ENCODE measurements around the gene SLC6A19.
"Not testable (repeated sequence)": the region's sequence is repeated elsewhere in the genome, so short reads cannot be mapped to it uniquely, and the experiment has no call there.

Gene SLC6A19

DNA sequence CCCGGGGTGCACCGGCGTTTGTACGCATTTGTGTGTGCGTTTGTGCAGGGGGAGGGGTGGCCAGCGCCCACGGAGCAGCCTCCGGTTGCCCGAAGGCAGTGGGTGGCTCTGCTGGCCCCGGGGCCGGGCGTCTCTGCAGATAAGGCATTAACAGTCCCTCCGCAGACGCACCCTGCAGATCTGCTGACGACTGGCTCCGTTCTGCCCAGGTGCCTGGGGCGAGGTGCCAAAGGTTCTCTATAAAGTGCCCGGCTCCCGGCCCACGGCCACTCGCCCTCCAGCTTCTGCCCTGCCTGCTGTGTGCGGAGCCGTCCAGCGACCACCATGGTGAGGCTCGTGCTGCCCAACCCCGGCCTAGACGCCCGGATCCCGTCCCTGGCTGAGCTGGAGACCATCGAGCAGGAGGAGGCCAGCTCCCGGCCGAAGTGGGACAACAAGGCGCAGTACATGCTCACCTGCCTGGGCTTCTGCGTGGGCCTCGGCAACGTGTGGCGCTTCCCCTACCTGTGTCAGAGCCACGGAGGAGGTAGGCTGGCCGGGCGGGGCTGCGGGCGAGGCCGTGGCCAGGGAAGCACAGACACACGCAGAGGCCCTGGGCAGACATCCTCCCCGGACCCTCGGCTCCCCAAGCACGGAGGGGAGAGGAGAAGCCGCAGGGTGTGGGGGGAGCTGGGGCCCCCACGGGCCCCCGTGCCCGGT is at the start of gene SLC6A19:
TSS of gene SLC6A19 (plus strand) at position 269 of the 699 bp plus-strand sequence. CDS start at position 325, 56 bp downstream.
- no peak for DNase-seq

DNA sequence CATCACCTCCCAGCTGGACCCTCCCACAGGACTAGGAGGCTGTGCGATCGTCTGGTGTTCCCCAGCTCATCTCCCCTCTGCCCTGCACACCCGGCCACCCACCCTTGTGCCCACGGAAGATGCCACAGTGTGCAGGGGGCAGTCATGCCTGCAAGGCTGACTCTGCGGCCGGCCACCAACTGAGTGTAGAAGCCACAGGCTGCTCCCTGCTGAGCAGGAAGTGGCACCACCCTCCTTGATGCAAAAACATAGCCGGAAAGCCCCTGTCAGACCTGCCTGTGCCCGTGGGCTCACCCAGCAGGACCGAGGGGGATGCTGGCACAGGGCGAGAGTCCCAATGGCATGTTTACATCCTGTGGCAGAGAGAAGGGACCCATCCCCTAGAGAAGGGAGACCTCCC is 49.2 kb upstream of the SLC6A19 start:
- DNase-seq: no peak

- DNase-seq: no peak
Observed at GRCh38 chr5:1152771-1153282, 48.6 kb upstream of the SLC6A19 start.

DNA sequence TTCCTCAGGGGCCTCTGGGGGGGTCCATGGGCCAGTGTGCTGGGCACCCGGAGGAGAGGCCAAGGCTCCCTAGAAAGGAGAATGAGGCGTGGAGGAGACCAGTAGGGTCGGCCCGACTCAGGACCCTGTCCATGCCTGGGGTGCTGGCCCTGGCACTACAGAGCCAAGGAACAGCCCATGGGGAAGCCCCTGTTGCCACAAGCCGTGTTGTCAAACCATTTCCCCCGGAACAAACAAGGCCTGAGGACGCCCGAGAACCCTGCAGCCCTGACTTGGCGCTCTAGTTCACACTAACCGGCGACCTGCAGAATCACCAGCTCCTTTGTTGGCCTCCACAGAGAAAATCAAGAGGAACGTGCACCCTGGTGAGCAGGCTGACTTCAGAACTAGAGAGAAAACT is 48.0 kb upstream of the SLC6A19 start:
- DNase-seq: no peak

DNA sequence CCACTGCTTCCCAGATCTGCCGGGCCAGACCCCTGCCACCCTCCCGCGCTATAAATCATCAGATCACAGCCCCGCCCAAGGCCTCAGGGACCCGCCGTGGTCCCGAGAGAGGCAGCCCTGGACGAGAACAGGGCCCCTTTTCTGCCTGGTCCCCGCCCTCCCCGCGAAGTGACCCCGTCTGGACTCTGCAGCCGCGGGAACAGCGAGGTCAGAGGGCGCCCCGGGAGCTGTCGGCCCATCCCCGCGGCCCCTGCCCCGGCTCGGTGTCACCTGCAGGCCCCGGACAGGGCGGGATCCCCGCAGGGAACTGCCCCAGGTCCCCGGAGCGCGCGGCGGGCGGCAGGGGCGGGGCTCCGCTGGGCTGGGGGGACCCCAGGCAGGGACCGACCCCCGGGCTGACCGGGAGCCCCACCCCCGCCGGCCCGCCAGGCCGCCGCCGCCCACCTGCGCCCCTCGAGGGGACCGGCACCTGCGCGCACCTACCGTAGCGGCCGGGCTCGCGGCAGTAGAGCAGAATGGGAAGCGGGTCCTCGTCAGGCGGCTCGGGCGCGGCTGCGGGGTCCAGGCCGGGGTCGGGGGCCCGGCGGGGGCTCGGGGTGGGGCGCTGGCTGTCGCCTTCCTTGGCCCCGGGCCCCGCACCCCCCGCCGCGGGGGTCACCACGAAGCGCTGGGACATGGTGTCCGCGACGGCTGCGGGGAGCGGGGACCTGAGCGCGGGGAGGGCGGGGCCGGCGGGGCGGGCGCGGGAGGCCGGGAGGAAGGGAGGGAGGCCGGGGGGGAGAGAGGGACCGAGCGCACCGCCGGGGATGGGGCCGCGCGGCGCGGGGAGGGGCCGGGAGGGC is 46.0 kb upstream of the SLC6A19 start:
- no peak for DNase-seq

DNA sequence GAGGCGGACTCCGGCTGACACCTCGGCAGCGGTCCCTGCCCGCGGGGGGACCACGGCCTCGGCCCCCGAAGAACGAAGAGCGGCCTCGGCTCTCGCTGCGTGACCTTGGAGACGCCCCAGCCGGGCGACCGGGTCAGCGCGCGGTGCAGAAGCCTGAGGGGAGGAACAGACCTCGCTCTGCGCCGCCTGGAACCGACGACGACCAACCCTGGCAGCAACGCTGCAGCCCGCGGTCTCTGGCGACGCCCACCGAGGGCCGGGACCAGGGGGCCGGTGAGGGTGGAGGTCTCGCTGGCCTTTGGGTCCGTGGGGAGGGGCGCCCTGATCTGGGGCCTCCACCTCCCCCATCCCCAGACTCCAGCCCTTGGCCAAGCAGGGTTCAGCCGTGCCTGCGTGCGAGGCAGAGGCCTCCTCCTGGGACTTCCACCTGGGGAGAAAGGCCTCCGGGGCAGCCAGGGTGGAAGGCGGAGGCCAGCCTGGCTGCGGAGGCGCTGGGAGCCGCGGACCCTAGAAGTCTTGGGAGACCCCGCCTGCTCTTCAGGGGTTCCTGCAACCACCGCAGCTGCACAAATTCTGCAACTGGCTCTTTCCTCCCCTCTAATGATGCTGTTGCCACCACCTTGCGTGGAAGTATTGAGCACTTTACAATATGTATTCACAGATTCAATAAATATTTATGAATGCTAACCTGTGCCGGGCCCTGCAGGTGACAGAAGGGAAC is 45.2 kb upstream of the SLC6A19 start:
- no peak for DNase-seq

DNA sequence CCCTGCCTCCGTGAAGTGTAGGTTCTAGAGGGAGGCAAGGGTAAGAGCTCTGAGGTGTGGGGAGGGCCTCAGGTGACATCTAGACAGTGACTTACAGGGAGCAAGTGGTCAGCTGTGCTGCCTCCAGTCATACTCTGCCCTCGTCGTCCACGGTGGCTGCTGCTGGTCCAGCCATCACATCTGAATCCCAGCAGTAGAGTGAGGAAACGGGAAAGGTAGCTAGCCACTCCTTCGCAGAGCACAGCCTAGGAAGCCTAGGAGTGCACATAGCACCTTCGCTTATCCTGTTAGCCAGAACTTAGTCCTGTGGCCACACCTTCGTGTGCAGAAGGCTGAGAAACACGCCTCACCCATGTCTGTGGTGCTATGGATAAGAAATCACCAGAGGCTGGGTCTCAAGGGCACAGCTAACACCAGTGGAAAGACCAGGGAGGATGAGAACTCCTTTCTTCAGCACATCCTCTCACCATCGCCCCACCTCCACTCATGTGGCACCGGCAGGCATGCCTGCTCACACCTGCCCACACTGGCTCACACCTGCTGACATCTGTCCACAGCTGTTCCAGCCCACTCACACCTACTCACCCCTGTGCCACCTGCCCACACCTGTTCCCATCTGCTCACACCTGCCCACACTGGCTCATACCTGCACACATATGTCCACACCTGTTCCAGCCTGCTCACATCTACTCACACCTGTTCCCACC is 44.5 kb upstream of the SLC6A19 start:
- DNase-seq: no peak

DNA sequence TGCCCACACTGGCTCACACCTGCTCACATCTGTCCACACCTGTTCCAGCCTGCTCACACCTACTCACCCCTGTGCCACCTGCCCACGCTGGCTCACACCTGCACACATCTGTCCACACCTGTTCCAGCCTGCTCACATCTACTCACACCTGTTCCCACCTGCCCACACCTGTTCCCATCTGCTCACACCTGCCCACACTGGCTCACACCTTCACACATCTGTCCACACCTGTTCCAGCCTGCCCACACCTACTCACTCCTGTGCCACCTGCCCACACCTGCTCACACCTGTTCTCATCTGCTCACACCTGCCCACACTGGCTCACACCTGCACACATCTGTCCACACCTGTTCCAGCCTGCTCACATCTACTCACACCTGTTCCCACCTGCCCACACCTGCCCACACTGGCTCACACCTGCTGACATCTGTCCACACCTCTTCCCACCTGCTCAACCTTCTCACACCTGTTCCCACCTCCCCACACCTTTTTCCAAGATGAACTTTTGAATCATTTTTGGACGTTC is 43.9 kb upstream of the SLC6A19 start:
- DNase-seq: not testable (repeated sequence)

DNA sequence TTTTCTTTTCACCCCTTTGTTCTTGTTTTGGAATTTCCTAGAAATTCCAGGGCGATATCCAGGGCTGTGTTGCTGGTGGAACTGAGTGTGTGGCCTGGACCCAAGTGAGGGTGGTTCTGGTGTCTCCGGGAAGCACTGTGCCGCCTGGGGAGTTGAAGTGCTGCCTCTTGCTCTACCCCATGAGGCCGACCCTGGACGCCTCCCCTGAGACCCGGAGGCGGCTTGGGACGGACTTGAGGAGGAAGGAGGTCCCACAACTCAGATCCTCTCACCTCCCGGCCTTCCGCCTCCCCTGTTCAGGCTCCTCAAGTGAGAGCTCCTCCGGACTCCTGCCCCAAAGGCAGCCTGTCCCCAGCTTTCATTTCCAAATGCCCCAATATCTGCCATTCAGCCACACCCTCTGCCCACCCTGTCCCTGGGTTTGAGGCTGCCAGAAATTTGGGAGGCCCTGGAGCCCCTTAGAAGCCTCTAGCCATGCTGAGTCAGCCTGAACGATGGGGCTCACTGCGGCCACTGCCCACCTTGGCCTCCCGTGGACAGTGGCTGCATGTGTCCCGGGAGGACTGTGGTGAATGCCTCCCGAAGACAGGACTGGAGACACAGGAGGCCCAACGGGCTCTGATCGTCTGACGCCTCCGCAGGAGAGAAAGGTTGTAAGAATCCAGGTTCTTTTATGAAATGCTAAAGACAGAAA is 42.6 kb upstream of the SLC6A19 start:
- DNase-seq: no peak

DNA sequence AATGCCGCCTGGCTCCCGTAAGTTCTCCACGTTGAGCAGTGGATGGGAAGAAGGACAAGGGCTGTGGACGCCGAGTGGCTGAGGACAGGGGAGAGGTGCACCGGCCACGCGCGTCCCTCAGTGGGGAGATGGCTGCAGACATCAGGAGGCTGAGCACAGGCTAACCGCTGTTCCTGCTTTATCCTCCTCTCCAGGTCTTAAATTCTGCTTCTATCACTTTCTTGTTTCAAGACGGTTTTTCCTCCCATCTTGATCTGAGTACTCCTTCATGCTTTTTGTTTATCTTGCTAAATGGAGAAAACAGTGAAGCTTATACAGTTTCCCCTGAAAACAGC is 42.1 kb upstream of the SLC6A19 start:
- no peak for DNase-seq

DNA sequence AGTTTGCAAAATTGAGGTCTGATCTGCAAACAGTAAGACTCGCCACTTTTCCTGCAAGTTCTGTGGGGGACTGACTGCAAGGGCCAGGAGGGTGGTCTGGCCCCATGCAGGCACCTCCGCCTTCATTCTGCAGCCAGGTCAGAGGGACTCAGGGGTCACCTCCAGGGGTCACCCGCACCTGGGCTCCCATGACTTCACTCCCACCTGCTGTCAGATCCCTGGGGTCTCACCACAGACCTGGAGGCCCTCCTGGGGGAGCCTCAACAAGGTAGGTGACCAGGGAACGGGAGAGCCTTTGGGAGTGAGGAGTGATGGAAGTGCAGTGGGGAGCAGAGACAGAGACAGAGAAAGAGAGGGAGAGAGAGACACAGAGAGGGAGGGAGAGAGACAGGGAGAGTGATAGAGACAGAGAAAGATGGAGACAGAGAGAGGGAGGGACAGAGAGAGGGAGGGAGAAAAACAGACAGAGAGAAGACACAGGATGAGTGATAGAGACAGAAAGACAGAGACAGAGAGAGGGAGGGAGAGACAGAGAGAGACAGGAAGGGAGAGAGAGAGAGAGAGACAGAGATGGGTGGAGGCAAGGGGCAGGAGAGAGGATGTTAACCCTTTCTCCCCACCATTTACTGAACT is 41.5 kb upstream of the SLC6A19 start:
- DNase-seq: no peak

DNA sequence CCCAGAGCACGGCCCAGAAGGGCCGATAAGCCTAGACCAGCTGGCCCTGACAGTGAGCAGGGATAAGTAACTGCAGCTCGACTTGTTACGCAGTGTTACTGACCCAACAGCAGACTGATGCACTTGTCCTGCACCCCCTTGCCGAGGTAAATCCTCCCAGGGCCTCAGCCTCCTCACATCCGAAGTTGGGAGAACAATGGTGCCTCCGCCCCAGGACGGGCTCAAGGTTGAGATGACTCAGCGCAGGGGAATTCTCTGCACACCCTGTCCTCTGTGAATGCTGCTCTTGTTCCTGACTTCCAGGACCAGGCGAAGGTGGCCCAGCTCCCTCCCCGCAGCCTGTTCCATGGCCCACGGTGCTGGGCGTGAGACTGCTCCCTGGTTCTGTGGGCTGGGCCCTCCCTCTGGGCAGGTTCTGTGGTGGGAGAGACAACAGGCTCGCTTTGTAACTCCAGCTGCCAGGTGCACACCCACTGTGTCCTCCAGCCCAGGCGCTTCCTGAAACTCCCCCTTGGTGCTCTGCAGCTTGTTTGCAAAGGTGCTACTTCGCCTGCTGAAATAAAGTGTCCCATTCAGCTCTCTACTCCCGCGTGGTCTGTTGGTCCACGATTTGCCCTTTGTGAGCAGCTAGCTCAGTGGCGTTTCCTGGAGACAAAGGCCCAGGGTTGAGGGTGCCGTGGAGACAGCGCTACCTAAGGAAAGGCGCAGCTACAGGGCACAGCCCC is 40.1 kb upstream of the SLC6A19 start:
- DNase-seq: no peak

- no peak for DNase-seq
Observed at GRCh38 chr5:1161833-1162229, 39.6 kb upstream of the SLC6A19 start.

- DNase-seq: no peak
Observed at GRCh38 chr5:1162276-1162675, 39.1 kb upstream of the SLC6A19 start.

DNA sequence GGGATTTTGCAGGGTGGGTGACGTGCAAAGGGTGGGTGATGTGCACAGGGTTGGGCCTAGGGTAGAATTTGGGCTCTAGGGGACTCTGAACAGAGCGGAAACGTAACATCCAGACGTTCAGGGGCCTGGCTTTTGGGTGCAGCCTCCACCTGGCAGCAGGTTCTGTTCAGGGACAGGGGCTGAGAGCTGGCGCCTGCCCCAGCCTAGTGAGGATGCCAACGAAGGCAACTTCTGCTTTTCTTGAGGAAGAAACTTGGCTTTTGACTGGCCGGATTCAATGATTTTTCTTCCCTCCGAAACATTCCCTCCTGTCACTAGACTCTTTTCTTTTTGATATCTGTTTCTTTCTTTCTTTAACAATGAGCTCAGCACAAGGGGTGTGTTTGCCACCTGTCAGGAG is 38.6 kb upstream of the SLC6A19 start:
- DNase-seq: no peak

GRCh38 chr5:1163366-1163765 is 38.0 kb upstream of the SLC6A19 start:
- no peak for DNase-seq

- DNase-seq: no peak
Observed at GRCh38 chr5:1163879-1164278, 37.5 kb upstream of the SLC6A19 start.

- no peak for DNase-seq
Observed at GRCh38 chr5:1164696-1165630, 36.4 kb upstream of the SLC6A19 start.

GRCh38 chr5:1165864-1166263 is 35.5 kb upstream of the SLC6A19 start:
- no peak for DNase-seq

DNA sequence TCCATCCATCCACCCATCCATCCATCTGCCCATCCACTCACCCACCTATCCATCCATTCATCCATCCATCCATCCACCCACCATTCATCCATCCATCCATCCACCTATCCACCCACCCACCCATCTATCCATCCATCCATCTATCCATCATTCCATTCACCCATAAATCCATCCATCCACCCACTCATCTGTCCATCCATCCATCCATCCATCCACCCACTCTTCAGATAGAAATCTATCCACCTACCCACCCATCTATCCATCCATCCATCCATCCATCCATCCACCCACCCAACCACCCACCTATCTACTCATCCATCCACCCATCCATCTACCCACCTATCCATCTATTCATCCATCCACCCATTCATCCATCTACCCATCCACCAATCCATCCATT is 35.0 kb upstream of the SLC6A19 start:
- no peak for DNase-seq
